H1 (cell line): ENCODE data around the gene SCAPER. TPM values are rescaled to one million over a fixed set of nuclear protein-coding genes. Genes with fewer than 3 reads are reported as not detected.

Experiments
- CTCF ChIA-PET: fragments of 300-600 bp; sonication (Branson Sonifier 250); formaldehyde crosslinking; loops from one replicate; lab custom pipeline; 2021; ENCODE audit not compliant: partially characterized antibody; lab: Charles Lee
- POLR2A ChIA-PET: fragments of 300-600 bp; sonication (Branson Sonifier 250); formaldehyde crosslinking; loops from one replicate; lab custom pipeline; 2021; ENCODE audit warnings: inconsistent platforms; ENCODE audit not compliant: partially characterized antibody; lab: Charles Lee
- DNase-seq, 2 experiments: peaks; one replicate each; pipeline versions ENCODE4 v3.0.0 to v3.0.0-alpha.2; 2010 to 2022; ENCODE audit warnings: low spot score in 2 of 2, low read depth in 1 of 2, mixed read lengths in 1 of 2
- FAIRE-seq: peaks from 2 replicates; lab custom pipeline; 2011; peaks lifted over from hg19 to GRCh38; lab: Jason Lieb, UNC
- H2AFZ ChIP-seq: 2 replicates; pipeline ENCODE4 v1.8.1; 2012; ENCODE audit warnings: low read length, inconsistent platforms
- H2AK5ac ChIP-seq: 2 replicates; pipeline ENCODE4 v1.6.1; 2013; ENCODE audit warnings: low read depth, low read length
- H2BK120ac ChIP-seq: replicated peaks from 2 replicates; pipeline ENCODE3; 2013; ENCODE audit warnings: low read depth, low read length, inconsistent platforms
- H2BK12ac ChIP-seq: 2 replicates; pipeline ENCODE4 v1.6.1; 2013; ENCODE audit warnings: low read depth, low read length
- H2BK15ac ChIP-seq: 2 replicates; pipeline ENCODE4 v1.6.1; 2013; ENCODE audit warnings: low read length
- H2BK20ac ChIP-seq: 2 replicates; pipeline ENCODE4 v1.6.1; 2013; ENCODE audit warnings: low read length
- H2BK5ac ChIP-seq: 2 replicates; pipeline ENCODE4 v1.6.1; 2013; ENCODE audit warnings: low read depth, low read length
- H3K14ac ChIP-seq: 2 replicates; pipeline ENCODE4 v1.6.1; 2013; ENCODE audit warnings: inconsistent platforms; ENCODE audit not compliant: insufficient read length
- H3K18ac ChIP-seq: 2 replicates; pipeline ENCODE4 v1.6.1; 2013; ENCODE audit warnings: low read length; ENCODE audit errors: extremely low read depth
- H3K23ac ChIP-seq: 2 replicates; pipeline ENCODE4 v1.6.1; 2013; ENCODE audit warnings: inconsistent platforms; ENCODE audit not compliant: insufficient read length
- H3K23me2 ChIP-seq: 2 replicates; pipeline ENCODE4 v1.6.1; 2013; ENCODE audit warnings: low read depth, low read length
- H3K27ac ChIP-seq: 2 replicates; pipeline ENCODE4 v1.6.1; 2011; ENCODE audit warnings: low read depth, low read length, inconsistent platforms
- H3K27me3 ChIP-seq, 4 experiments: replicated peaks in 1 of 4; 1 replicate in 1 of 4; 2 replicates in 3 of 4; pipeline versions ENCODE4 v1.6.1 to v1.8.1; 2011 to 2013; ENCODE audit warnings: low read length in 3 of 4, mild to moderate bottlenecking in 3 of 4, inconsistent platforms in 2 of 4, mixed read lengths in 2 of 4, moderate library complexity in 1 of 4; ENCODE audit not compliant: control insufficient read depth in 3 of 4, insufficient read depth in 3 of 4; ENCODE audit errors: extremely low read depth in 1 of 4
- H3K36me3 ChIP-seq, 4 experiments: 2 replicates each; pipeline versions ENCODE4 v1.6.1 to v1.8.1; 2011 to 2013; ENCODE audit warnings: mild to moderate bottlenecking in 4 of 4, low read length in 3 of 4, moderate library complexity in 2 of 4, control low read depth in 1 of 4, inconsistent platforms in 1 of 4; ENCODE audit not compliant: insufficient read depth in 4 of 4, control insufficient read depth in 2 of 4
- H3K4ac ChIP-seq: replicated peaks from 2 replicates; pipeline ENCODE3; 2013; ENCODE audit warnings: low read length, low read depth, mixed read lengths, inconsistent platforms; ENCODE audit not compliant: insufficient read length
- H3K4me1 ChIP-seq, 4 experiments: replicated peaks in 1 of 4; 1 replicate in 1 of 4; 2 replicates in 3 of 4; pipeline versions ENCODE4 v1.6.1 to v1.8.1; 2011 to 2013; ENCODE audit warnings: low read length in 3 of 4, inconsistent platforms in 2 of 4, mixed read lengths in 1 of 4; ENCODE audit not compliant: insufficient read depth in 4 of 4, control insufficient read depth in 3 of 4
- H3K4me2 ChIP-seq, 2 experiments: 2 replicates each; pipeline versions ENCODE4 v1.6.1 to v1.8.1; 2011 to 2013; ENCODE audit warnings: low read depth in 2 of 2, low read length in 2 of 2, control low read depth in 1 of 2, inconsistent platforms in 1 of 2, mild to moderate bottlenecking in 1 of 2; ENCODE audit not compliant: insufficient read depth in 1 of 2
- H3K4me3 ChIP-seq, 4 experiments: fragments of 200-600, 300-600 bp in 1 of 4; sonication (generic), shearing (Covaris generic), sonication (Bioruptor Twin) in 1 of 4; 2 replicates each; pipeline versions ENCODE4 v1.5.1 to v1.8.1; 2011 to 2016; ENCODE audit warnings: low read length in 4 of 4, low read depth in 3 of 4, control low read depth in 2 of 4, inconsistent platforms in 2 of 4, mild to moderate bottlenecking in 2 of 4, mixed read lengths in 1 of 4, moderate library complexity in 1 of 4; ENCODE audit not compliant: insufficient read depth in 2 of 4; ENCODE audit errors: extremely low read depth in 1 of 4
- H3K56ac ChIP-seq: replicated peaks from 2 replicates; pipeline ENCODE3; 2013; ENCODE audit warnings: low read depth, mild to moderate bottlenecking, mixed read lengths, low read length, inconsistent platforms; ENCODE audit not compliant: insufficient read length
- H3K79me1 ChIP-seq: 2 replicates; pipeline ENCODE4 v1.6.1; 2013; ENCODE audit warnings: low read depth, low read length, control low read depth
- H3K79me2 ChIP-seq, 2 experiments: 2 replicates each; pipeline versions ENCODE4 v1.6.1 to v1.8.1; 2012 to 2013; ENCODE audit warnings: low read length in 2 of 2, mild to moderate bottlenecking in 2 of 2, inconsistent platforms in 1 of 2; ENCODE audit not compliant: insufficient read depth in 2 of 2, control insufficient read depth in 1 of 2
- H3K9ac ChIP-seq, 4 experiments: replicated peaks in 1 of 4; 1 replicate in 1 of 4; 2 replicates in 3 of 4; pipeline versions ENCODE4 v1.6.1 to v1.8.1; 2011 to 2013; ENCODE audit warnings: low read depth in 3 of 4, low read length in 3 of 4, control low read depth in 2 of 4, mild to moderate bottlenecking in 2 of 4, moderate library complexity in 2 of 4, inconsistent platforms in 1 of 4; ENCODE audit errors: extremely low read depth in 1 of 4
- H3K9me3 ChIP-seq, 2 experiments: 2 replicates each; pipeline versions ENCODE4 v1.6.1 to v1.8.1; 2012 to 2013; ENCODE audit warnings: mild to moderate bottlenecking in 2 of 2, moderate library complexity in 2 of 2, control low read depth in 1 of 2, inconsistent platforms in 1 of 2, low read depth in 1 of 2, low read length in 1 of 2, mixed read lengths in 1 of 2; ENCODE audit not compliant: insufficient read depth in 2 of 2
- H4K20me1 ChIP-seq, 2 experiments: replicated peaks in 1 of 2; 2 replicates each; pipeline versions ENCODE3 to v1.8.1; 2011 to 2013; ENCODE audit warnings: inconsistent platforms in 2 of 2, low read length in 2 of 2, mild to moderate bottlenecking in 1 of 2; ENCODE audit not compliant: insufficient read depth in 2 of 2, control insufficient read depth in 1 of 2
- H4K5ac ChIP-seq: 2 replicates; pipeline ENCODE4 v1.6.1; 2013; ENCODE audit warnings: low read length, low read depth, mixed read lengths, inconsistent platforms; ENCODE audit not compliant: insufficient read length
- H4K8ac ChIP-seq: 2 replicates; pipeline ENCODE4 v1.8.0; 2013; ENCODE audit warnings: mild to moderate bottlenecking, moderate library complexity, low read length, inconsistent platforms; ENCODE audit not compliant: insufficient read depth; ENCODE audit errors: extremely low read depth
- H4K91ac ChIP-seq: replicated peaks from 2 replicates; pipeline ENCODE3; 2013; ENCODE audit warnings: low read length, mixed read lengths, inconsistent platforms; ENCODE audit not compliant: insufficient read length
- CHD1 ChIP-seq: IDR thresholded peaks from 2 replicates; pipeline ENCODE4 v1.6.1; 2012; ENCODE audit warnings: low read depth, low read length, improper control_type of control experiment
- RFX5 ChIP-seq: IDR thresholded peaks from 2 replicates; pipeline ENCODE4 v1.6.1; 2011; ENCODE audit warnings: low read depth, low read length, improper control_type of control experiment, borderline replicate concordance
- RNF2 ChIP-seq: fragments of 200-900, 300-1000 bp; sonication (generic); IDR thresholded peaks from 2 replicates; pipeline ENCODE4 v1.7.1; 2016; ENCODE audit warnings: borderline replicate concordance, low read depth, mild to moderate bottlenecking, antibody characterized with exemption, low read length; ENCODE audit not compliant: poor library complexity, severe bottlenecking; ENCODE audit errors: missing control alignments
- WGBS, 2 experiments: shearing (Covaris generic) in 1 of 2; methylation state at CpG; one replicate each; pipeline versions ENCODE4 v1.1.6 to v1.1.7; 2013 to 2015; ENCODE audit warnings: low lambda C conversion rate in 2 of 2, mixed read lengths in 2 of 2, inconsistent platforms in 1 of 2, low coverage in 1 of 2, missing lambda C conversion rate in 1 of 2; ENCODE audit not compliant: insufficient replicate concordance in 2 of 2, insufficient coverage in 1 of 2, insufficient read length in 1 of 2; ENCODE audit errors: extremely low coverage in 1 of 2, missing lambda C conversion rate in 1 of 2; 5-methylcytosine and 5-hydroxymethylcytosine counted together
- polyA plus RNA-seq, 7 experiments: library from polyadenylated mRNA; depleted of rRNA in 3 of 7; stranded (reverse) in 5 of 7; unstranded in 2 of 7; fragments of >200 nt in 5 of 7; fragments of 200-250 nt in 2 of 7; gene quantifications; 1 replicate in 5 of 7; 2 replicates in 1 of 7; 4 replicates in 1 of 7; pipeline versions ENCODE4 v1.2.1 to v1.2.3, GENCODE V29; 2011 to 2013; ENCODE audit warnings: missing spikeins in 2 of 7, mixed read lengths in 2 of 7
- total RNA-seq: library from RNA; stranded (reverse); fragmentation: NEBNext Ultra II Directional; extraction: Animal tissue kit (Norgen Biotek cat#: 25700); gene quantifications from 2 replicates; pipeline ENCODE4 v1.2.1, GENCODE V29; 2021
- TF ChIP-seq, protein P1 (sequence below), 3 experiments: IDR thresholded peaks; 1 replicate in 2 of 3; 2 replicates in 1 of 3; pipeline versions ENCODE4 v1.5.1 to v1.6.1; 2011; ENCODE audit warnings: low read length in 3 of 3, mild to moderate bottlenecking in 3 of 3, inconsistent platforms in 2 of 3, low read depth in 1 of 3, moderate library complexity in 1 of 3; ENCODE audit not compliant: insufficient read depth in 1 of 3; ENCODE audit errors: control extremely low read depth in 1 of 3

The SCAPER gene
- total and polyA plus RNA-seq, 2 of the 8 experiments (the other 6 are each of a cell fraction or from before 2014, with no cell fraction given), result 1.6 to 6.8 TPM

DNA sequence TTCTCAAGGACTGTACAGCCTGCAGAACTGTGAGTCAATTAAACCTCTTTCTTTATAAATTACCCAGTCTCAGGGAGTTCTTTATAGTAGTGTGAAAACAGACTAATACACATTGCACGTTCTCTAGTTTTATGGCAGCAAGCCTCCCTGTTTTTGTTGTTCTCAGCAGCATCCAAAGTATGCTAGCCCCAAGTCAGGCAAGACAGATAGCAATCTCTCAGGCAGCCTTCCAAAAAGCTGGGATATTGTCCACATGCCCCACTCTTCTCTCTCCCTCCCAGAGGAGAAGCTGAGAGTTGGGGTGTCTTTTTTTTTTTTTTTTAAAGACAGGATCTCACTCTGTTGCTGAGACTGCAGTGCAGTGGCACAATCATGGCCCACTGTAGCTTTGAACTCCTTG, 438.0 kb downstream of the SCAPER start:
- Histone ChIP-seq H4K8ac (no peak overlapping the region), H2BK12ac (no peak overlapping the region), H3K56ac (no peak overlapping the region), H3K4me1 (no peaks in the 10 kb centered on the region), H3K27ac (no peak overlapping the region), H3K4me3 (no peak overlapping the region), H3K4me2 (no peak overlapping the region), H3K23me2 (no peaks in the 10 kb centered on the region), H3K36me3 (no peaks in the 10 kb centered on the region), H2AK5ac (no peak overlapping the region), H4K91ac (no peak overlapping the region), H3K23ac (no peak overlapping the region), H3K79me2 (no peaks in the 10 kb centered on the region; a peak in 1 of 4 replicates), H2BK20ac (no peak overlapping the region), H2BK15ac (no peak overlapping the region), H3K9ac (no peak overlapping the region), H3K18ac (no peak overlapping the region), H4K5ac (no peak overlapping the region), H2AFZ (no peak overlapping the region), H2BK5ac (no peak overlapping the region), H2BK120ac (no peak overlapping the region), H3K79me1 (no peaks in the 10 kb centered on the region), H4K20me1 (no peaks in the 10 kb centered on the region), H3K14ac (no peak overlapping the region), H3K4ac (no peak overlapping the region), H3K9me3 (no peaks in the 10 kb centered on the region; a peak in 1 of 4 replicates), H3K27me3 (peaks cover 0 to 1% (median 0%) of the 10 kb centered on the region in 4 experiments; a peak in 1 of 7 replicates)
- CTCF ChIA-PET, result no interaction called here
- 100% methylated on average over 1 of the region's 1 CpG; no CpG with 5 or more reads in 1 of the 2 experiments for WGBS, 2 experiments
- DNase-seq (no peak), FAIRE-seq (no peak)
- POLR2A ChIA-PET, result no interaction called here
- TF ChIP-seq CHD1, result no peak
- TF ChIP-seq, protein P1, sequence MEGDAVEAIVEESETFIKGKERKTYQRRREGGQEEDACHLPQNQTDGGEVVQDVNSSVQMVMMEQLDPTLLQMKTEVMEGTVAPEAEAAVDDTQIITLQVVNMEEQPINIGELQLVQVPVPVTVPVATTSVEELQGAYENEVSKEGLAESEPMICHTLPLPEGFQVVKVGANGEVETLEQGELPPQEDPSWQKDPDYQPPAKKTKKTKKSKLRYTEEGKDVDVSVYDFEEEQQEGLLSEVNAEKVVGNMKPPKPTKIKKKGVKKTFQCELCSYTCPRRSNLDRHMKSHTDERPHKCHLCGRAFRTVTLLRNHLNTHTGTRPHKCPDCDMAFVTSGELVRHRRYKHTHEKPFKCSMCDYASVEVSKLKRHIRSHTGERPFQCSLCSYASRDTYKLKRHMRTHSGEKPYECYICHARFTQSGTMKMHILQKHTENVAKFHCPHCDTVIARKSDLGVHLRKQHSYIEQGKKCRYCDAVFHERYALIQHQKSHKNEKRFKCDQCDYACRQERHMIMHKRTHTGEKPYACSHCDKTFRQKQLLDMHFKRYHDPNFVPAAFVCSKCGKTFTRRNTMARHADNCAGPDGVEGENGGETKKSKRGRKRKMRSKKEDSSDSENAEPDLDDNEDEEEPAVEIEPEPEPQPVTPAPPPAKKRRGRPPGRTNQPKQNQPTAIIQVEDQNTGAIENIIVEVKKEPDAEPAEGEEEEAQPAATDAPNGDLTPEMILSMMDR (IDR thresholded peaks at IDR 0.05; ENCODE audit: control extremely low read depth in 1 of 3, insufficient read depth in 1 of 3, low read depth in 1 of 3, low read length in 3 of 3), result no peak
- TF ChIP-seq RNF2, result no peak
- no peak for TF ChIP-seq RFX5
